GM13976 (cell line): ENCODE measurements around the gene LRRC32.
A peak's percentile ranks its signal among the peaks of the same experiment; 100 is the strongest.

ENCODE experiments used
- DNase-seq: peaks from one replicate; pipeline ENCODE4 v3.0.0; 2012; ENCODE audit warnings: low spot score
- in situ Hi-C: fragments of 300-500 bp; cut with MboI; formaldehyde crosslinking; loops from one replicate; pipeline ENCODE4 v1.12.0; 2022; ENCODE audit warnings: low sequenced_read_pairs, mixed read lengths, inconsistent platforms; ENCODE audit not compliant: unreplicated experiment
- TF ChIP-seq, protein P1 (sequence below): IDR thresholded peaks from 2 replicates; pipeline ENCODE4 v1.5.1; 2012; ENCODE audit warnings: borderline replicate concordance, mild to moderate bottlenecking; ENCODE audit not compliant: insufficient read depth; ENCODE audit errors: extremely low read depth, missing control alignments, control extremely low read depth

Gene LRRC32

DNA sequence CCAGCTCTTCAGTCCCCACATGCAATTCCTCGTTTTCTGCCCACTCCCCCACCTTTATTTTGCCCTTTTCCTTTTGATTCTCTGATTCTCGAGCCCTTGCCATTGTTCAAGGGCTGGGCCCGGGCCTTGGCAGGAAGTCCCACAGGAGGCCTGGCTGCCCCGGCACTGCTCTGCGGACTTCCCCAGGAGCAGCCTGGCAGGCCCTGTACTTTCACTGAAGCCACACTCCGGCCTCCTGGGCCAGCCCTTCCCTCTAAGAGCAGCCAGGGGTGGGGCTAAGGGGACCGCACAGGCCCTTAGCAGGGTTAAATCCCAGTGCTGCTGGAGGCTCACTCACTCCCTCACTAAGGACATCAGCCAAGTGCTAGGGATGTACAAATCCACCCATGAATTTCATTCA is 4.1 kb downstream of the LRRC32 start:
- TF ChIP-seq, protein P1, sequence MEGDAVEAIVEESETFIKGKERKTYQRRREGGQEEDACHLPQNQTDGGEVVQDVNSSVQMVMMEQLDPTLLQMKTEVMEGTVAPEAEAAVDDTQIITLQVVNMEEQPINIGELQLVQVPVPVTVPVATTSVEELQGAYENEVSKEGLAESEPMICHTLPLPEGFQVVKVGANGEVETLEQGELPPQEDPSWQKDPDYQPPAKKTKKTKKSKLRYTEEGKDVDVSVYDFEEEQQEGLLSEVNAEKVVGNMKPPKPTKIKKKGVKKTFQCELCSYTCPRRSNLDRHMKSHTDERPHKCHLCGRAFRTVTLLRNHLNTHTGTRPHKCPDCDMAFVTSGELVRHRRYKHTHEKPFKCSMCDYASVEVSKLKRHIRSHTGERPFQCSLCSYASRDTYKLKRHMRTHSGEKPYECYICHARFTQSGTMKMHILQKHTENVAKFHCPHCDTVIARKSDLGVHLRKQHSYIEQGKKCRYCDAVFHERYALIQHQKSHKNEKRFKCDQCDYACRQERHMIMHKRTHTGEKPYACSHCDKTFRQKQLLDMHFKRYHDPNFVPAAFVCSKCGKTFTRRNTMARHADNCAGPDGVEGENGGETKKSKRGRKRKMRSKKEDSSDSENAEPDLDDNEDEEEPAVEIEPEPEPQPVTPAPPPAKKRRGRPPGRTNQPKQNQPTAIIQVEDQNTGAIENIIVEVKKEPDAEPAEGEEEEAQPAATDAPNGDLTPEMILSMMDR = no peak
- in situ Hi-C loops = no loop called here
- peak; percentile 49 for DNase-seq

DNA sequence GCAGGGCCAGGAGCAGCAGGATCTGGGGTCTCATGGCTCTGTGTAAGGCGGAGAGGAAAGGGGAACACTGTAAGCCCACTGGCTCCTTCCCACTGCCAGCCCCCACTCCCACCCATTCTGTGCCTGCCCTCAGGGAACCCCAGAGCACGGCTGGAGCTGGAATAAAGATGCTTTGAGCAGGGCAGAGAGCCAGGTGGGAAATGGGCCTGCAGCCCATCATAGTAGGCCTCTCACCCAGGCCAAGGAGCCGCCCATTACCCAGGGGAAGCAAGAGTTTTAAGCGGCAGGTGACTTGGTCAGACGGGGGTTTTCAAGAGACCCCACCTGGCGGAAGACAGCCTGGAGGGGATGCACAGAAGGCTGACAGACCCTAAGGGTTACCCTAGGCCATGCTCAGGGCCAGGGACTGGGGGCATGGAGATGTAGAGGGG is 4.6 kb downstream of the LRRC32 start:
- in situ Hi-C loops = no loop called here
- peak; percentile 21 for DNase-seq
- TF ChIP-seq, protein P1 = no peak

DNA sequence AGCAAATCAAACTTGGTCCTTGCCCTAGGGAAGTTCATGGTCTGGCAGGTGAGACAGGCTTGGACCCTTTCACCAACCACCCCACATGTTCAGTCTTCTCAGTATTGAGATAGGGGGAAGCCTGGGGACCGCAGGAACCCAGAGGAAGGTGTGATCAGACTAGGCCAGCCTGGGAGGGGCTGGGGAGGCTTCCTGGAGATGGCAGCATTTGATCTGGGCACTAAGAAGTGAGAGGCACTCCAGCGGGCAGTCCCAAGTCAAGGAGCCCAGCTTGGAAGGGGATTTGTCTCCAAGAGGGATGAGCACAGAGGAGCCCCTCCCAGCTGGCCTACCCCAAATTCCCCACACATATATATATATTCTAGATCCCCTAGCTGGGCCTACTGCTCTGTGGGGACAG is 5.4 kb downstream of the LRRC32 start:
- in situ Hi-C loops = no loop called here
- TF ChIP-seq, protein P1 = no peak
- DNase-seq = peak; percentile 32

DNA sequence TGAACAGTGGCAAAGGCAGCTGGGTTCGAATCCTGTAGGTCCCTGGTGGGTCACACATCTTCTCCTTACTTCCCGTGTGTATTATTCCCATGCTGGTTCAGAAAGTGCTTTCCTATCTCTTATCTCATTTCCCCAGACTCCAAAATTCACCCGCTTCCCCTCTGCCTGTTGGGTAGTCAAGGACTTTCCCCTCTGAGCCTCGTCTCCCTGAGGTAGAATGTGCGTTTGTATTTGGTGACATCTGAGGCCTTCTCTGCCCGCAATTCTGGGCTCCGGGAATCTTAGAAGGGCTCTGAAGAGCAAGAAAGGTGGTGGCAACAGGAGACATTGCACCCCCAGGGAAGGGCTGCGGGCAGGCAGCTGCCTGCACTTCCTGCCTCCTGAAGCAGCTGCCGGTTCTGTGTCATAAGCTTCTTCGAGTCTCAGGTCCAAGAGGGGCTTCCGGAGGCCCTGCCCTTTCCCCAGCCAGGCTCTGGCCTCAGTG is 5.9 kb downstream of the LRRC32 start:
- TF ChIP-seq, protein P1 = no peak
- peak; percentile 47 for DNase-seq
- in situ Hi-C loops = no loop called here

GRCh38 chr11:76663912-76664440 is 6.6 kb downstream of the LRRC32 start:
- TF ChIP-seq, protein P1 = no peak
- DNase-seq = peak; percentile 18
- in situ Hi-C loops = no loop called here

- TF ChIP-seq, protein P1 = no peak
- in situ Hi-C loops = no loop called here
- DNase-seq = no peak
These were observed 7.1 kb downstream of the LRRC32 start for GRCh38 chr11:76663486-76663810.
